H9 (cell line): Measurements from ENCODE around the gene ITGBL1. TPM values are rescaled to one million over a fixed set of nuclear protein-coding genes. Genes with fewer than 3 reads are reported as not detected.

Experiments used
- DNase-seq: peaks from one replicate; pipeline ENCODE4 v3.0.0-alpha.2; 2017
- H2AFZ ChIP-seq: one replicate; pipeline ENCODE4 v1.6.1; 2013; ENCODE audit warnings: mild to moderate bottlenecking, low read length, control low read depth, moderate library complexity
- H2AK5ac ChIP-seq: 2 replicates; pipeline ENCODE4 v1.6.1; 2013; ENCODE audit warnings: low read length, control low read depth, mixed read lengths; ENCODE audit not compliant: insufficient read length
- H2BK120ac ChIP-seq: one replicate; pipeline ENCODE4 v1.6.1; 2013; ENCODE audit warnings: low read depth, mild to moderate bottlenecking, low read length, control low read depth, inconsistent platforms; ENCODE audit not compliant: poor library complexity, severe bottlenecking
- H2BK12ac ChIP-seq: 2 replicates; pipeline ENCODE4 v1.6.1; 2013; ENCODE audit warnings: low read length, control low read depth, mixed read lengths, low read depth; ENCODE audit not compliant: insufficient read length
- H2BK15ac ChIP-seq: 2 replicates; pipeline ENCODE4 v1.6.1; 2013; ENCODE audit warnings: low read depth, low read length, control low read depth
- H2BK20ac ChIP-seq: one replicate; pipeline ENCODE4 v1.6.1; 2013; ENCODE audit warnings: low read depth, mild to moderate bottlenecking, low read length, control low read depth, inconsistent platforms; ENCODE audit not compliant: poor library complexity, severe bottlenecking
- H2BK5ac ChIP-seq: 2 replicates; pipeline ENCODE4 v1.6.1; 2013; ENCODE audit warnings: low read length, control low read depth, mixed read lengths; ENCODE audit not compliant: insufficient read length
- H3K14ac ChIP-seq: 2 replicates; pipeline ENCODE4 v1.6.1; 2013; ENCODE audit warnings: low read length, control low read depth; ENCODE audit not compliant: insufficient read depth
- H3K18ac ChIP-seq: 2 replicates; pipeline ENCODE4 v1.6.1; 2013; ENCODE audit warnings: low read depth, mild to moderate bottlenecking, mixed read lengths, low read length, control low read depth; ENCODE audit not compliant: insufficient read length
- H3K23ac ChIP-seq: 2 replicates; pipeline ENCODE4 v1.6.1; 2013; ENCODE audit warnings: low read length, control low read depth, mixed read lengths, low read depth; ENCODE audit not compliant: insufficient read length
- H3K23me2 ChIP-seq: 2 replicates; pipeline ENCODE4 v1.6.1; 2013; ENCODE audit warnings: low read depth, mild to moderate bottlenecking, mixed read lengths, low read length, control low read depth; ENCODE audit not compliant: insufficient read length, poor library complexity, severe bottlenecking
- H3K27ac ChIP-seq: 2 replicates; pipeline ENCODE4 v1.5.1; 2013; ENCODE audit warnings: low read length, control low read depth, mixed read lengths, low read depth; ENCODE audit not compliant: insufficient read length
- H3K27me3 ChIP-seq: 2 replicates; pipeline ENCODE4 v1.6.1; 2013; ENCODE audit warnings: low read length, control low read depth, inconsistent platforms; ENCODE audit not compliant: insufficient read depth
- H3K4ac ChIP-seq: 2 replicates; pipeline ENCODE4 v1.6.1; 2013; ENCODE audit warnings: low read depth, mild to moderate bottlenecking, control low read depth, inconsistent platforms, low read length, moderate library complexity
- H3K4me1 ChIP-seq: 2 replicates; pipeline ENCODE4 v1.6.1; 2013; ENCODE audit warnings: low read length, control low read depth, inconsistent platforms; ENCODE audit not compliant: insufficient read depth
- H3K4me2 ChIP-seq: 2 replicates; pipeline ENCODE4 v1.6.1; 2013; ENCODE audit warnings: low read length, control low read depth, mixed read lengths; ENCODE audit not compliant: insufficient read length, insufficient read depth
- H3K56ac ChIP-seq: 2 replicates; pipeline ENCODE4 v1.6.1; 2013; ENCODE audit warnings: low read depth, mild to moderate bottlenecking, mixed read lengths, low read length, control low read depth; ENCODE audit not compliant: insufficient read length
- H3K79me1 ChIP-seq: 2 replicates; pipeline ENCODE4 v1.6.1; 2013; ENCODE audit warnings: low read depth, mild to moderate bottlenecking, moderate library complexity, low read length, control low read depth, inconsistent platforms; ENCODE audit not compliant: insufficient read depth, poor library complexity, severe bottlenecking
- H3K79me2 ChIP-seq: 2 replicates; pipeline ENCODE4 v1.6.1; 2013; ENCODE audit warnings: low read length, control low read depth, inconsistent platforms; ENCODE audit not compliant: insufficient read depth
- H3K9ac ChIP-seq: 2 replicates; pipeline ENCODE4 v1.6.1; 2013; ENCODE audit warnings: low read length, control low read depth, mixed read lengths; ENCODE audit not compliant: insufficient read length; ENCODE audit errors: extremely low read depth
- H3K9me3 ChIP-seq: one replicate; pipeline ENCODE4 v1.6.1; 2013; ENCODE audit warnings: low read depth, low read length, inconsistent platforms; ENCODE audit not compliant: control insufficient read depth
- H3T11ph ChIP-seq: one replicate; pipeline ENCODE4 v1.6.1; 2013; ENCODE audit warnings: mild to moderate bottlenecking, low read length, control low read depth, inconsistent platforms
- H4K20me1 ChIP-seq: one replicate; pipeline ENCODE4 v1.6.1; 2013; ENCODE audit not compliant: control insufficient read depth, insufficient read length, insufficient read depth
- H4K5ac ChIP-seq: 2 replicates; pipeline ENCODE4 v1.6.1; 2013; ENCODE audit warnings: low read depth, mild to moderate bottlenecking, mixed read lengths, low read length, control low read depth; ENCODE audit not compliant: insufficient read length
- H4K8ac ChIP-seq: replicated peaks from 2 replicates; pipeline ENCODE4 v1.6.1; 2013; ENCODE audit warnings: low read length, control low read depth, mixed read lengths, low read depth; ENCODE audit not compliant: insufficient read length
- H4K91ac ChIP-seq: 2 replicates; pipeline ENCODE4 v1.6.1; 2013; ENCODE audit warnings: low read depth, mild to moderate bottlenecking, moderate library complexity, mixed read lengths, low read length, control low read depth; ENCODE audit not compliant: insufficient read length
- H3K27ac Mint-ChIP-seq, 3 experiments: 2 replicates in 2 of 3; 3 replicates in 1 of 3; pipeline ENCODE4 v1.8.0; 2020 to 2021; ENCODE audit warnings: mixed read lengths in 3 of 3, mild to moderate bottlenecking in 1 of 3, moderate library complexity in 1 of 3
- H3K27me3 Mint-ChIP-seq: 2 replicates; pipeline ENCODE4 v1.8.0; 2021; ENCODE audit warnings: low read depth, mild to moderate bottlenecking, moderate library complexity, mixed read lengths
- H3K36me3 Mint-ChIP-seq, 3 experiments: 2 replicates in 2 of 3; 3 replicates in 1 of 3; pipeline ENCODE4 v1.8.0; 2020 to 2021; ENCODE audit warnings: low read depth in 3 of 3, mixed read lengths in 3 of 3; ENCODE audit not compliant: insufficient read depth in 1 of 3
- H3K4me1 Mint-ChIP-seq, 2 experiments: 2 replicates each; pipeline ENCODE4 v1.8.0; 2020; ENCODE audit warnings: mixed read lengths in 2 of 2
- H3K4me3 Mint-ChIP-seq, 2 experiments: 2 replicates in 1 of 2; 3 replicates in 1 of 2; pipeline ENCODE4 v1.8.0; 2020 to 2021; ENCODE audit warnings: mild to moderate bottlenecking in 2 of 2, mixed read lengths in 2 of 2, moderate library complexity in 1 of 2
- H3K9me3 Mint-ChIP-seq, 2 experiments: 2 replicates in 1 of 2; 3 replicates in 1 of 2; pipeline ENCODE4 v1.8.0; 2020; ENCODE audit warnings: mild to moderate bottlenecking in 2 of 2, mixed read lengths in 2 of 2, moderate library complexity in 1 of 2
- CTCF ChIP-seq: fragments of 200-600 bp; sonication (generic); conservative IDR thresholded peaks from 3 replicates; pipeline ENCODE4 v1.8.0; 2021; ENCODE audit warnings: antibody characterized with exemption, mild to moderate bottlenecking
- WGBS: extraction: QIAGEN DNeasy Blood & Tissue Kit; methylation state at CpG from one replicate; pipeline ENCODE4 v1.1.7; 2013; ENCODE audit warnings: missing lambda C conversion rate, low lambda C conversion rate, mixed read lengths; ENCODE audit not compliant: insufficient read length; ENCODE audit errors: extremely low coverage; 5-methylcytosine and 5-hydroxymethylcytosine counted together
- total RNA-seq: library from RNA; stranded (reverse); gene quantifications from 2 replicates; pipeline ENCODE4 v1.2.1, GENCODE V29; 2021

ITGBL1 gene
- total RNA-seq, 1 experiment from 2014 or later: not detected

GRCh38 chr13:101706651-101707050 is 254.2 kb downstream of the ITGBL1 start:
- H3K27me3 ChIP-seq: no peaks in the 10 kb centered on the region
- no peak overlapping the region for H2AFZ ChIP-seq
- H3K56ac ChIP-seq: no peak overlapping the region
- no peak for DNase-seq
- no peak overlapping the region for H3K4me2 ChIP-seq
- no peak overlapping the region for H3K18ac ChIP-seq
- no peak overlapping the region for H4K8ac ChIP-seq
- no peaks in the 10 kb centered on the region for H3K9me3 Mint-ChIP-seq
- no peak overlapping the region for H2BK20ac ChIP-seq
- H2BK120ac ChIP-seq: no peak overlapping the region
- no peak overlapping the region for H2BK15ac ChIP-seq
- no peak overlapping the region for H3K9ac ChIP-seq
- no peak overlapping the region for H4K5ac ChIP-seq
- H2BK5ac ChIP-seq: no peak overlapping the region
- H2AK5ac ChIP-seq: no peak overlapping the region
- H3T11ph ChIP-seq: no peak overlapping the region
- no peak overlapping the region for H3K4ac ChIP-seq
- no peaks in the 10 kb centered on the region for H3K9me3 ChIP-seq
- H4K91ac ChIP-seq: no peak overlapping the region
- H3K27me3 Mint-ChIP-seq: peaks cover 3% of the 10 kb centered on the region; the same call in 1 of the 2 replicates
- 0 out of 7 replicates have a peak overlapping the region, but pooled peaks of 1 of the 3 experiments have one; percentile 9 for H3K27ac Mint-ChIP-seq
- H3K79me1 ChIP-seq: no peaks in the 10 kb centered on the region
- no peaks in the 10 kb centered on the region for H3K23me2 ChIP-seq
- H3K79me2 ChIP-seq: no peaks in the 10 kb centered on the region
- H3K27ac ChIP-seq: no peak overlapping the region
- H3K4me3 Mint-ChIP-seq: no peak overlapping the region
- no peak overlapping the region for H3K14ac ChIP-seq
- TF ChIP-seq CTCF: no peak
- no peak overlapping the region for H3K23ac ChIP-seq
- no peaks in the 10 kb centered on the region for H4K20me1 ChIP-seq
- no peaks in the 10 kb centered on the region; a peak in 1 of 7 replicates for H3K36me3 Mint-ChIP-seq
- 0 out of 2 replicates have a peak, but pooled peaks cover 3% of the 10 kb centered on the region for H3K4me1 ChIP-seq
- H3K4me1 Mint-ChIP-seq: peaks cover 17 to 26% of the 10 kb centered on the region in 2 experiments
- WGBS: no CpG with 5 or more reads among the region's 6 CpGs
- no peak overlapping the region for H2BK12ac ChIP-seq
